Ramos (cell line): ENCODE results near the gene SPNS2.

Experiments
- in situ Hi-C: fragments of 300-500 bp; cut with MboI; formaldehyde crosslinking; loops from one replicate; pipeline ENCODE4 v1.14.3; 2022; ENCODE audit warnings: low sequenced_read_pairs; ENCODE audit not compliant: unreplicated experiment

SPNS2 gene

GRCh38 chr17:4545217-4545951 is 46.7 kb downstream of the SPNS2 start:
- in situ Hi-C loops, result no loop called here

- in situ Hi-C loops, result no loop called here
These were observed 48.6 kb downstream of the SPNS2 start for GRCh38 chr17:4547118-4547906.

DNA sequence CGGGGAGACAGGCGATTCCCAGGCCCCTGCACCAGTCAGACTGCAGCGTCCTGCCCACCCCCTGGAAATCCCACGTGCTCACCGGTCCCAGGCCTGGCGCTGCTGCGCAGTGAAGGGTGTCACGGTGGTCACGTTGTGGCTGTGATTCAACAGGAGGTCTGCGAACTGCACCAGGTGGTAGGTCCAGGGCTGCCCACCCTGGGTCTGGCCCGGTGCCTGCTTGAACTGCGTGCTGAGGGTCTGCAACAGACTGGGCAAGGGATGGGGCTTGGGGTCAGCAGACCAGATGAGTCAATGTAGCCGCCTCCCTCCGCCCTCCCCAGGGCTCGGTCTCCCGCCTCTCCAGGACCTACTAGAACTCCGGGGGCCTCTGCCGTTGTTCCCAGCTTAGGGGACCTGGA is 49.4 kb downstream of the SPNS2 start:
- in situ Hi-C loops, result no loop called here

GRCh38 chr17:4548721-4549531 is 50.2 kb downstream of the SPNS2 start:
- in situ Hi-C loops, result no loop called here

GRCh38 chr17:4549781-4550533 is 51.3 kb downstream of the SPNS2 start:
- in situ Hi-C loops, result no loop called here

DNA sequence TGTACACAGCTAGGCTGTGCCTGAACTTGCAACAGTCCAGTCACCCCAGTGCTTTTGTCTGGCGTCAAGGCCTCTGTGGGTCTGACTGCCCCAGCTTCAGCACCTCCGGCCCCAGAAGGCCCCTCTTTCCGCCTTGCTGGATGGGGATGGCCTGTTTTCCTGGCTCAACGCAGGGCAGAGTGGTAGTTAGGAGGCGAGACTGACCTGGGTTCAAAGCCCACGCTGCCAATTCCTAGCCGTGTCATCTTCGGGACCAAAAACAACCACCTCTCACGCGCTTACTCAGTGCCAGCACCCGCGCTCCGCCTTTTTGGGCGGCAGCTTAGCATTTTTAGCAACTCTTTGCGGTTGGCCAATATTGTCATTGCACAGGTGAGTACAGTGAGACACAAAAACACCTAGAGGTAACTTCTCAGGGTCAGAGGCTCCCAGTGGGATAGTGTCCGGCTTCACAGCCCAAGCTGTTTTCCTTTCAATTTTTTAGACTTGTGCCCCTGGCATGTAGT is 51.9 kb downstream of the SPNS2 start:
- in situ Hi-C loops, result no loop called here

- in situ Hi-C loops, result no loop called here
These were observed 52.5 kb downstream of the SPNS2 start for GRCh38 chr17:4551141-4551540.

- in situ Hi-C loops, result no loop called here
These were observed 53.3 kb downstream of the SPNS2 start for GRCh38 chr17:4551796-4552525.

GRCh38 chr17:4553669-4554068 is 55.0 kb downstream of the SPNS2 start:
- in situ Hi-C loops, result no loop called here

- in situ Hi-C loops, result no loop called here
These were observed 55.8 kb downstream of the SPNS2 start for GRCh38 chr17:4554441-4554996.

GRCh38 chr17:4554997-4555799 is 56.5 kb downstream of the SPNS2 start, which contains the start of gene MYBBP1A:
Gene MYBBP1A (minus strand): TSS chr17:4555384. CDS start chr17:4555324, 60 bp downstream.
- in situ Hi-C loops, result no loop called here

- in situ Hi-C loops, result no loop called here
These were observed 57.4 kb downstream of the SPNS2 start for GRCh38 chr17:4555873-4556759.

GRCh38 chr17:4556996-4557395 is 58.3 kb downstream of the SPNS2 start:
- in situ Hi-C loops, result no loop called here

- in situ Hi-C loops, result no loop called here
These were observed 59.1 kb downstream of the SPNS2 start for GRCh38 chr17:4557626-4558346.

GRCh38 chr17:4558347-4558971 is 59.8 kb downstream of the SPNS2 start:
- in situ Hi-C loops, result no loop called here

GRCh38 chr17:4559139-4559791 is 60.6 kb downstream of the SPNS2 start:
- in situ Hi-C loops, result no loop called here
